ENCODE results near the gene RAB36. TPM values are rescaled to one million over a fixed set of nuclear protein-coding genes. Genes with fewer than 3 reads are reported as not detected.

Gene RAB36
- total and polyA plus RNA-seq, 8 donors, result 3.8 to 15.0 (median 10.1) TPM

GRCh38 chr22:23205339-23206049 is 60.2 kb downstream of the RAB36 start:
- Histone ChIP-seq H3K27me3 (no peaks in the 10 kb centered on the region), H3K4me1 (peaks cover 0 to 5% of the 10 kb centered on the region in 2 donors), H3K9me3 (no peaks in the 10 kb centered on the region), H3K36me3 (peaks cover 0 to 32% of the 10 kb centered on the region in 2 donors), H3K27ac (no peak overlapping the region), H3K4me3 (no peak overlapping the region)
- intact Hi-C loops (cut with DNase I), result no loop called here
- no peak for DNase-seq
- no peak for TF ChIP-seq CTCF (IDR thresholded peaks at IDR 0.05)
- peak; percentile 71 for ATAC-seq

GRCh38 chr22:23206915-23207314 is 61.6 kb downstream of the RAB36 start:
- Histone ChIP-seq H3K4me1 (peaks cover 0 to 5% of the 10 kb centered on the region in 2 donors), H3K9me3 (no peaks in the 10 kb centered on the region), H3K27me3 (no peaks in the 10 kb centered on the region), H3K27ac (no peak overlapping the region), H3K4me3 (no peak overlapping the region), H3K36me3 (peaks cover 0 to 32% of the 10 kb centered on the region in 2 donors)
- TF ChIP-seq CTCF (IDR thresholded peaks at IDR 0.05), result no peak
- DNase-seq (no peak), ATAC-seq (no peak)
- intact Hi-C loops (cut with DNase I), result no loop called here

- no peak for TF ChIP-seq CTCF (IDR thresholded peaks at IDR 0.05)
- Histone ChIP-seq H3K9me3 (no peaks in the 10 kb centered on the region), H3K36me3 (peaks cover 0 to 32% of the 10 kb centered on the region in 2 donors), H3K27me3 (no peaks in the 10 kb centered on the region), H3K27ac (no peak overlapping the region), H3K4me3 (no peak overlapping the region), H3K4me1 (peaks cover 0 to 7% of the 10 kb centered on the region in 2 donors)
- intact Hi-C loops (cut with DNase I), result no loop called here
- no peak for DNase-seq
- ATAC-seq, result no peak
These were observed 62.6 kb downstream of the RAB36 start for GRCh38 chr22:23207729-23208393.

GRCh38 chr22:23210428-23211170 is 65.3 kb downstream of the RAB36 start:
- Histone ChIP-seq H3K4me3 (no peak overlapping the region), H3K27ac (no peak overlapping the region), H3K4me1 (peaks cover 4 to 25% of the 10 kb centered on the region in 2 donors), H3K9me3 (no peaks in the 10 kb centered on the region), H3K36me3 (peaks cover 0 to 18% of the 10 kb centered on the region in 2 donors), H3K27me3 (no peaks in the 10 kb centered on the region)
- no peak for TF ChIP-seq CTCF (IDR thresholded peaks at IDR 0.05)
- DNase-seq (no peak), ATAC-seq (no peak)
- intact Hi-C loops (cut with DNase I), result no loop called here

- Histone ChIP-seq H3K27me3 (no peaks in the 10 kb centered on the region), H3K36me3 (peaks cover 0 to 18% of the 10 kb centered on the region in 2 donors), H3K27ac (no peak overlapping the region), H3K9me3 (no peaks in the 10 kb centered on the region), H3K4me1 (peaks cover 14 to 35% of the 10 kb centered on the region in 2 donors), H3K4me3 (no peak overlapping the region)
- no peak for ATAC-seq
- TF ChIP-seq CTCF (IDR thresholded peaks at IDR 0.05), result no peak
- DNase-seq, result no peak
- intact Hi-C loops (cut with DNase I), result no loop called here
These were observed 66.3 kb downstream of the RAB36 start for GRCh38 chr22:23211622-23212021.
